ENCODE results near the gene NUTF2.
"Not testable (repeated sequence)": the region's sequence is repeated elsewhere in the genome, so short reads cannot be mapped to it uniquely, and the experiment has no call there.

Gene NUTF2

GRCh38 chr16:67861877-67862276 is 15.1 kb downstream of the NUTF2 start:
- in situ Hi-C loops (cut with HindIII; ENCODE audit: low sequenced_read_pairs) = no loop called here
- TF ChIP-seq CTCF (IDR thresholded peaks at IDR 0.05; ENCODE audit: low read depth, low read length) = no peak
- H3K4me3 ChIP-seq (ENCODE audit: low read depth, low read length) = no peak overlapping the region
- no peak for DNase-seq (ENCODE audit: low read depth, low spot score)

GRCh38 chr16:67862623-67863583 is 16.2 kb downstream of the NUTF2 start:
- in situ Hi-C loops (cut with HindIII; ENCODE audit: low sequenced_read_pairs) = no loop called here
- no peak overlapping the region for H3K4me3 ChIP-seq (ENCODE audit: low read depth, low read length)
- DNase-seq (ENCODE audit: low read depth, low spot score) = peak; percentile 69

GRCh38 chr16:67864044-67864443 is 17.3 kb downstream of the NUTF2 start:
- DNase-seq (ENCODE audit: low read depth, low spot score); in situ Hi-C loops (cut with HindIII; ENCODE audit: low sequenced_read_pairs); H3K4me3 ChIP-seq (ENCODE audit: low read depth, low read length): not testable (repeated sequence)

More at GRCh38 chr16:67862623-67863583, 16.2 kb downstream of the NUTF2 start:
- no peak for TF ChIP-seq CTCF (IDR thresholded peaks at IDR 0.05; ENCODE audit: low read depth, low read length)

- no peak for DNase-seq (ENCODE audit: low read depth, low spot score)
- no peak for TF ChIP-seq CTCF (IDR thresholded peaks at IDR 0.05; ENCODE audit: low read depth, low read length)
- H3K4me3 ChIP-seq (ENCODE audit: low read depth, low read length) = no peak overlapping the region
- in situ Hi-C loops (cut with HindIII; ENCODE audit: low sequenced_read_pairs) = no loop called here
These were observed 17.9 kb downstream of the NUTF2 start for GRCh38 chr16:67864594-67864993.

GRCh38 chr16:67865318-67865717 is 18.6 kb downstream of the NUTF2 start:
- no peak overlapping the region for H3K4me3 ChIP-seq (ENCODE audit: low read depth, low read length)
- in situ Hi-C loops (cut with HindIII; ENCODE audit: low sequenced_read_pairs) = no loop called here
- no peak for DNase-seq (ENCODE audit: low read depth, low spot score)
- TF ChIP-seq CTCF (IDR thresholded peaks at IDR 0.05; ENCODE audit: low read depth, low read length) = peak; percentile 42

GRCh38 chr16:67868290-67868689 is 21.6 kb downstream of the NUTF2 start:
- TF ChIP-seq CTCF (IDR thresholded peaks at IDR 0.05; ENCODE audit: low read depth, low read length) = no peak
- in situ Hi-C loops (cut with HindIII; ENCODE audit: low sequenced_read_pairs) = no loop called here
- no peak overlapping the region for H3K4me3 ChIP-seq (ENCODE audit: low read depth, low read length)
- DNase-seq (ENCODE audit: low read depth, low spot score) = no peak

- no peak for TF ChIP-seq CTCF (IDR thresholded peaks at IDR 0.05; ENCODE audit: low read depth, low read length)
- no peak overlapping the region for H3K4me3 ChIP-seq (ENCODE audit: low read depth, low read length)
- in situ Hi-C loops (cut with HindIII; ENCODE audit: low sequenced_read_pairs) = no loop called here
- DNase-seq (ENCODE audit: low read depth, low spot score) = no peak
These were observed 22.9 kb downstream of the NUTF2 start for GRCh38 chr16:67869653-67870052.

All from astrocyte of the spinal cord (primary cell).